GM04504 (cell line): ENCODE data around the gene ANKRD2.
"Not testable (repeated sequence)": the region's sequence is repeated elsewhere in the genome, so short reads cannot be mapped to it uniquely, and the experiment has no call there.

Experiments
- DNase-seq: peaks from one replicate; pipeline ENCODE4 v3.0.0-alpha.2; 2012; ENCODE audit warnings: low read depth

Gene ANKRD2

DNA sequence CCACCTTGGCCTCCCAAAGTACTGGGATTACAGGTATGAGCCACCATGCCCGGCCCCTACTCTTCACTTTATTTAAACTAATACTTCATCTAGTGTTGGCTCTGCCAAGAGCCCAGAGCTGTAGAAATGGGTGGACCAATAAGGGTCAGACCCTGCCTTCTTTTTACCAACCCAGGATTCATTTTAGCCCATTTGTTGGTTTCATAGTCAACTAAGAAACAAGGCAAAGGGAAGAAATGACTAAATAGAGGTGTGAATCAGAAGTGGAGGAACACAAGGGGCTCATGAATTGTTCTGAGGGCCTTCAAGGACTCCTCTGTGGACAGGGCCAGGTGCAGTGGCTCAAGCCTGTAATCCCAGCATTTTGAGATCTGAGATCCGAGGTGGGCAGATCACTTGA lies 1.1 kb downstream of the ANKRD2 start:
- DNase-seq, result no peak

DNA sequence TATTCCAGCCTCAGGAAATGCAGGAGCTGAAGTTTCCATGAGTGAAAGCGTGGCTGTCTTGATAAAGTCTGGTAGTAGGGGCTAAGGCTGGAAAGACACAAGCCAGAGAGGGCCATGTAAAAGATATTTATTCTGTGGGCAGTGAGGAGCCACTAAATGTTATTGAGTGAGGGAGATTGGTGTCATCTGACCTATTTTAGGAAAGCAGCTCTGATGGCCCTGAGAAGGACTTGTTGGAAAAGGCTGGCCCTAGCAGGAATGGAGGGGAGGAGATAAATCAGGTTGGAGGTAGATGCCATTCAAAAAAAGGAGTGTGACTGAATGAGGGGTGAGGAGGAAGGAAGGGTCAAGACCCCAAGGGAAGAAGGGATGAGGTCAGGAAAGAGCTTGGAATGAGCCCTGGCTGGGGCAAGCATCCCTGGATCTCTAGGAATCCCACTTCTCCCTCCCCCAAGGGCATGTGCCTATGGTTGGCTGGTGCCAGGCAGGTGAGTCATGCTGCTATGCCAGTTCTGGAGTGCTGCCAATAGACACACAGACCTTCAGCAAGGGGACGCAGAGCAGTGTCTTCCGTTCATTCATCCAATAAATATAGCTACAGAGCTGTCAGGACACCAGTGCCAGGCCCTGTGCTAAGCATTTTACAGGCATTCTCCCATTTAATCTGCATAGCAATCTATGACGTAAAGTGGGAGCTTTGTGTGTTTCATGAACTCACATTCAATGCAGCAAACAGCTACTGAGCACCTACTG lies 2.0 kb downstream of the ANKRD2 start:
- DNase-seq, result peak; percentile 28

DNA sequence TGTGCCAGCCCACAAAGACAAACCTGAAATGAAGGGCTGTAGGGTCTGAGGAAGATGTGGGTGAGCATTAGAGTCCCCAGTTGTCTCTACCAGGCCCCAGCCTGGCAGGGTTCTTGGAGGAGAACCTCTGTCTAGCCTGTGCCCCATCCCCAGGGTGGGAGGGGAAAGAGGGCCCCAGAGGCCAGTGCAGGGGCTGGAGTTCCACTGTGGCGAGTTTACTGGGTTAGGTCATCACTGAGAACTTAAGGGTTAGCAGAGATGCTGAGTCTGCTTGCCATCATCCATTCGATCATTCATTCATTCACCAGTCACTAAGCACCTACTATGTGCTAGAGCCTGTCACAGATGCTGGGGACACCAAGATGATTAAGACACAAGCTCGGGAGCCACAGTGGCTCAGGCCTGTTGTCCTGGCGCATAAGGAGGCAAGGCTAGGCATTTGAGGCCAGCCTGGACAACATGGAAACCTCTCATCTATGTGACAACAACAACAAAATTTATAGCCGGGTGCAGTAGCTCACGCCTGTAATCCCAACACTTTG lies 2.6 kb downstream of the ANKRD2 start:
- DNase-seq, result no peak

DNA sequence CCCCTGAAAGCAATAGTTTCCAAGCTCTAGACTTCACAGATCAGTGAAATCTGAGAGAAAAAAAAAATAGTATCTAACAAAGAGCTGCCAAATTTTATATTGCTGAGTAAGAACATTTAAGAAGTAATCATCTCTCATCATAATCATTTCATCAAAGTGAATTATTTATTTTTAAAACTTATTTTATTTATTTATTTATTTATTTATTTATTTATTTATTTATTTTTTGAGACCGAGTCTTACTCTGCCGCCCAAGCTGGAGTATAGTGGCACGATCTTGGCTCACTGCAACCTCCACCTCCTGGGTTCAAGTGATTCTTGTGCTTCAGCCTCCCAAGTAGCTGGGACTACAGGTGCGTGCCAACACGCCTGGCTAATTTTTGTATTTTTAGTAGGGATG lies 3.9 kb downstream of the ANKRD2 start:
- not testable (repeated sequence) for DNase-seq

DNA sequence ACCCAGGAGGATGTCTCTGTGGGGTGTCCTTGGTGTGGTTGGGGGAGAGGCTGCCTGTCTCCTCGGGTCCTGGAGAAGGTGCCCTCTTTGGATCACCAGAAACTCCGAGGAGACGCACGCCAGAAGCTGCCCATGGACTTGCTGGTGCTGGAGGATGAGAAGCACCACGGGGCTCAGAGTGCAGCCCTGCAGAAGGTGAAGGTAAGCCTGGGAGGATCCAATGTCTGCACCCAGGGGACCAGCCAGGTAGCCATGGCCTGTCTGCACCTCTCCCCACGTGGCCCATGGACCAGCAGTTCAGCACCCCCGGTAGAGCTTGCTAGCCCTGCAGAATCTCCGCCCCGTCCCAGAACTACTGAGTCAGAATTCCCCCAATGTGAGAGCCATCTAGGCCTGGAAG lies 5.1 kb downstream of the ANKRD2 start:
- no peak for DNase-seq

DNA sequence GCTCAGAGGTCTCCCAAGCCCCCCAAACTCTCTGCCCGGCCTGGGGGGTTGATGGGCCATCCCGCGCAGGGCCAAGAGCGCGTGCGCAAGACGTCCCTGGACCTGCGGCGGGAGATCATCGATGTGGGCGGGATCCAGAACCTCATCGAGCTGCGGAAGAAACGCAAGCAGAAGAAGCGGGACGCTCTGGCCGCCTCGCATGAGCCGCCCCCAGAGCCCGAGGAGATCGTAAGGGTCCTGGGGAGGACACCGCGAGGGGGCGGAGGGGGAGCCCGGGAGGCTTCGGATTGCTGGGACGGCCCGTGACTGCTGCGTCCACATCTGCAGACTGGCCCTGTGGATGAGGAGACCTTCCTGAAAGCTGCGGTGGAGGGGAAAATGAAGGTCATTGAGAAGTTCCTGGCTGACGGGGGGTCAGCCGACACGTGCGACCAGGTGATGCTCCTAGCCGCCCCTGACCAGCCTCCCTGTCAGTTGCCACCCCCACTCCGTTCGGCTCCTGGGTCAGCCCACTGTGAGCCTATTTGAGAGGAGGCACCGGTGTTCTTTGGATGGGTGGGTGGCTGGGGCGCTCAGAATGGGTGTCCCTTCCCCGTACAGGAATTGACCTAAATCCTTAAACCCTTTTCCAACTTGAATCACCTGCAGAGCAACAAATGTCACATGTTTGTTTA lies 5.7 kb downstream of the ANKRD2 start:
- DNase-seq, result no peak

DNA sequence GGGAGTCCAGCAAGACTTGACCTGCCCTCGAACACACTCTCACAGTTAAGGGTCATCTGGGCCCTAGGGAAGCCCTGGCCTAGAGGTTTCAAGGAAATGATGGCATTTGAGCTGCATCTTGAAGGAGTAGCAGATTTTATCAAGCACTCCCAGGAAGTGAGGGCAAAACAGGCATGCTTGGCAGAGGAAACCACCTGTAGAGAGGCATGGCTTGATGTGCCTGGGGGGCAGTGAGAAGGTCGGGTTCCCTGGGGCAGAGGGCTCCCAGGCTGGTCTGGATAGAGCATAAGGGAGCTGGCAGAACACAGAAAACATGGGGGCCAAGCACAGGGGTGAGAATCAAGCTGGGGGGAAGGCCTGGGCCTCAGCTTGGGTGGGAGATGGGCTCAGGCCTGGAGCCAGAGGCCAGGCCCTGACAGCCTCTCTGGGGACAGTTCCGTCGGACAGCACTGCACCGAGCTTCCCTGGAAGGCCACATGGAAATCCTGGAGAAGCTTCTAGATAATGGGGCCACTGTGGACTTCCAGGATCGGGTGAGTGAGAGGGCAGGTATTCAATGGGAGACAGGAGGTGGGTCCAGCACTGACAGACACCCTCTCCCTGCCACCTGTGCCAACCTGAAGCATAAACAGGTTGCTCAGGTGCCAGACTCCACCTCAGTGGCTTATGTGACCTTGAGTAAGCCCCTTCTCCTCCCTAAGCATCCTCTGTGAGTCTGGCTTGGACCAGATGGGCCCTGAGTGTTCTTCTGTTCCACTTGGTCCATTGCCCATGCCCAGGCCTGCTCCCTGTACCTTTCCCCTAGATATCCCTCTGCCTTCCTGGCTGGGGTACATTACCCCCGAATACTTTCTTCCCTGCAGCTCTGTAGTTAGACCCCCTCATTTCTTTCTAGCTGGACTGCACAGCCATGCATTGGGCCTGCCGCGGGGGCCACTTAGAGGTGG lies 8.1 kb downstream of the ANKRD2 start:
- no peak for DNase-seq

DNA sequence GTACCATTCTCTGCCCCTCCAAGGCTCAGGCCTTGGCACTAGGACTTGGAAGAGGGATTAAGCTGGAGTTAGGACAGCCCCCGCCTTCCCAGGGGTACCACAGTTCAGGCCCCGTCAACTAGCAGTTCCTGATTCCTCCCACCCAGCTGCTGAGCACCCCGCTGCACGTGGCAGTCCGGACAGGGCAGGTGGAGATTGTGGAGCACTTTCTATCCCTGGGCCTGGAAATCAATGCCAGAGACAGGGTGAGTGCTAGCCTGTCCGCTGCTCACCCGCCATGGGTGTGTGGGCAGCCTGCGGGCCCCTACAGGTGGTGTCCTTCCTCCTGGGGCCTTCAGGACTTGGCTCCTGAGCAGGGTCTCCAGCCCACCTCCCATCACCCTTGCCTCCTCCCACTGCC lies 9.6 kb downstream of the ANKRD2 start:
- no peak for DNase-seq

DNA sequence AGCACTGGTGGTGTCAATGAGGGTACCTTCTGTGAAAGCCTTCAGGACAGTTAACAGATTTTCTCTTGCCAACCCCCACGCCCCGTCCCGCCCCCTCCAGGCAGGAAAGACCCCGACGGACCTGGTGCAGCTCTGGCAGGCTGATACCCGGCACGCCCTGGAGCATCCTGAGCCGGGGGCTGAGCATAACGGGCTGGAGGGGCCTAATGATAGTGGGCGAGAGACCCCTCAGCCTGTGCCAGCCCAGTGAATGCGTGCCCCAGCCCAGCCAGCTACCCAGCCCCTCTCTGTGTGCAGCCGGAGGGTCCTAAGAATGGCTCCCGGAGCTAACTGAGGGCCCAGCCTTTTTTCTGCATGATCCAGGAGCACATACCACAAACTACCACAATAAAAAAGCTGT lies 10.9 kb downstream of the ANKRD2 start:
- DNase-seq, result no peak

DNA sequence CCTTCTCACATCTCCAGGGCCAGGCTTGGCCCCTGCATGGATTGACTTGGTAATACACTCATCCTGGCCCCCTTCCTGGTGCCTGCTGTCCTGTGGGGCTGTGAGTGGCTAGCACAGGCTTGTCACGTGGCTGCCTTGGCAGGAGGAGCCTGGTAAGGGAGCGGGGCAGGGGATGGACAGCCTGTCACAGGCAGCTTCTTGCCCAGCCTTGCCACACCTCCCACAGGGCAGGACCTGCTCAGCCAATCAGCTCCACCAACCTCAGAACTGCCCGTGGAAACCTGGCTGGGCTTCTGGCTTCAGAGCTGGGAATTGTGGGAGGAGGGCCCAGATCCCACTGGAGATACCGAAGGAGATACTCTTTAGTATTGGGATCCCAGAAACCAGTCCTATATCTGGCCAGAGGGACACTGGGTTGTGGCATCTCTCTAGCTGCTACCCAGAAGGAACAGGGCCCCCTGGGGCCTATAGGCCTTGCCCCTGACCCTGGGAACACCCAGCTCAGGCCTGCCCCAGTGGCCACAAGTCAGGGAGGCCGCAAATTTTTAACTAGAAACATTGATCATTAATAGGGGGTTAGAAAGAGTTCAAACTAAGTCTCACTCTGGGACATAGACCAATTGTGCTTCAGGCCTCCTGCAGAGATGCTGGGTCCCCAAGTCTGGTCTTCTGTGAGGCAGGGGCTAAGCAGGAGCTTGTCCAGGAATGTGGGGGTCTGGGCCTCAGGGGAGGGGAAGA lies 11.7 kb downstream of the ANKRD2 start, which contains the start of gene HOGA1:
TSS of gene HOGA1 (plus strand) at position 330 of the 738 bp plus-strand sequence. CDS start at position 645, 315 bp downstream.
- peak; percentile 14 for DNase-seq

DNA sequence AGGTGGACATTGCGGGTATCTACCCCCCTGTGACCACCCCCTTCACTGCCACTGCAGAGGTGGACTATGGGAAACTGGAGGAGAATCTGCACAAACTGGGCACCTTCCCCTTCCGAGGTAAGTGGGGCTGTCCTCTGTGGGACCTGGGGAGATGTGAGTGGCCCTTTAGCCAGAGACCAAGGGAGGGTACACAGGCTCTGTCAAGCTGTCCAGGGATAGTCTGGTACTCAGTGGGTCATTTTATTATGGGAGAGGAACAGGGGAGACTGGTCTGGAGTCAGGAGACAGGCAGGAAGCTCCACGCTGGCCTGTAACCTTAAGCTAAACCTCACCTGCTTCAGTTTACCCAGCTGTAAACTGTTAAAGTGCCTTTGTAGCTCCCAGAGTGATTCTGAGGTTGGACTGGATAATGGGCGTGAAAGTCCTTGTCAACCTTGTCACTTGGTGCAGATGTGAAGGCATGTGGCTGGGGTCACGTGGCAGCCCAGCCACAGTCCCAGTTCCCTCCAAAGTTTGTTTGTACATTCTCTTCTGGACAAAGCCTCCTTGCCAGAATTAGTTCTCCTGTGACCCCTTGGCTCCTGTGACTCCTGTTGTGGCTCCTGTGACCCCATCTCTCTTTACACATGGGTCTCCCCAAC lies 12.3 kb downstream of the ANKRD2 start:
- DNase-seq, result no peak

DNA sequence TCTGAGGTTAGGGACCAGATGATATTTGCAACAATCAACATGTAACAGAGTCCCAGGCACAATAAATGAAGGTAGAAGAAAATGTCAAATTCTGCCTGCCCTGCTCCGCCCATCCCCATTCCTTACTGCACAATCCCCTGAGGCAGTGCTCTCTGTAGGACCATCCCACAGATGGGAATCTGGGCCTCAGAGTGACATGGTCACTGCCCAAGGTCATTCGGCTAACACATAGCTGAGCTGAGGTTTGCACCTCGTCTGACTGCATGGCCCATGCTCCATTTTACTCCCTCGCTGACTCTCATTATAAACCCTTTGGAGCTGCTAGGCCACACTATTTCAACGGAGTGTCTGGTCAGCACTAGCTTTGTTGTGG lies 12.8 kb downstream of the ANKRD2 start:
- no peak for DNase-seq

DNA sequence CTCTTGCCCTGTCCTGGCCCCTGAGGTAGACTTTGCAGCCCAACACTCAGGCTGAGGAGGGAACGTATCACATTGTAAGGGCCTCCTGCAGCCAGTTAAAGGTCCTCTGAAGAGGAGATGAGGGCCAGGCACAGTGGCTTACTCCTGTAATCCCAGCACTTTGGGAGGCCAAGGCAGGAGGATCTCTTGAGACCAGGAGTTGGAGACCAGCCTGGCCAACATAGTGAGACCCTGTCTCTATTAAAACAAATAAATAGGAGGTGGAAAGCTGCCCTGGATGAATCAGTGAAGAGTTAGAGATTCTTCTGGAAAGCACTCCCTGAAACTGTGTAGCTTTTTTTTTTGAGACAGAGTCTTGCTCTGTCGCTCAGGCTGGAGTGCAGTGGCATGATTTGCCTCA lies 14.6 kb downstream of the ANKRD2 start:
- no peak for DNase-seq

DNA sequence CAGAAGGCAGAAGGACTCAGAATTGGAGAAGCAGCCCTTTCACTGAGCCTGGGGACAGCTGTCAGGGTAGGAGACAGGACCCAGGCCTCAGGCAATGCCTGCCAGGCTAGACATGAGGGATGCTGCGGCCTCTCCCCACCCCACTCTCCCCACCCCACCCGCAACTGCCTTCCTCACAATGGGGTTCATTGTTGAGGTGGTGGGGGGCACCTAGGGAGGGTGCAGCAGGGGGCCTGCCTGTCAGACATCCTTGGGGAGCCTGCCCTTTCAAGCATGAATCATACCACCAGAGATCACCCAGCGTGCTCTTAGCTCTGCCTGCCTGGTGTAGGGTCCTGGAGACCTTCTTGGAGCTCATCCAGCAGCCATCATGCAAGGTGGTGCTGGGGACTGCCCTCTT lies 16.9 kb downstream of the ANKRD2 start, which contains the start of gene C10orf62:
TSS of gene C10orf62 (plus strand) at position 243 of the 400 bp plus-strand sequence. CDS start 177 bp downstream, outside the sequence.
- DNase-seq, result no peak

DNA sequence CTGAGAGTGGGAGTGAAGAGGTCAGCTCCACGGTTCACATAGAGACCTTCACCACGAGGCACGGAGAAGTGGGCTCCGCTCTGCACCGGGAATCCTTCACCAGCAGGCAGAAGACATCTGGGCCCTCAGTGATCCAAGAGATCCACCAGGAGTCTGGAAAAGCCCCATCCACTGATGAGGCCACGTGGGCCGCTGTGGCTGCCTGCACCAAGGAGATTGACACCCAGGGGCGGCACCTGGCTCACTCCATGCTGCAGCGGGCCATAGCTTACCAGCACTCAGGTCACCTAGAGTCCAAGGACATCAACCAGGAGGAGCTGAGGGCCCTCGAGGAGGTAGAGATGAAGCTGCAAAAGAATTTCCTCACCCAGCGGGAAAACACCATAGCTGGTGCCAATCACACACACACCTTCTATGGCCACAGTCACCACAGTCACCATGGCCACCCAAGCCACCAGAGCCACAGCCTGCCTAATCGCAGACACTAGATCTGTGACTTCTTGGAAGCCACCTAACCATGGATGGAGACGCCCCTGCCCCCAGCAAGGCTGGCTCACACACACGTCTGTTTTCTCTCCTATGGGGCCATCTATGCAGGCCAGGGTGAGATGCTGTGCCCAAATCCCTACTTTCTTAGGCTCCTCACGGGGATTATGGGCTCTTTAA lies 17.6 kb downstream of the ANKRD2 start:
- DNase-seq, result no peak

DNA sequence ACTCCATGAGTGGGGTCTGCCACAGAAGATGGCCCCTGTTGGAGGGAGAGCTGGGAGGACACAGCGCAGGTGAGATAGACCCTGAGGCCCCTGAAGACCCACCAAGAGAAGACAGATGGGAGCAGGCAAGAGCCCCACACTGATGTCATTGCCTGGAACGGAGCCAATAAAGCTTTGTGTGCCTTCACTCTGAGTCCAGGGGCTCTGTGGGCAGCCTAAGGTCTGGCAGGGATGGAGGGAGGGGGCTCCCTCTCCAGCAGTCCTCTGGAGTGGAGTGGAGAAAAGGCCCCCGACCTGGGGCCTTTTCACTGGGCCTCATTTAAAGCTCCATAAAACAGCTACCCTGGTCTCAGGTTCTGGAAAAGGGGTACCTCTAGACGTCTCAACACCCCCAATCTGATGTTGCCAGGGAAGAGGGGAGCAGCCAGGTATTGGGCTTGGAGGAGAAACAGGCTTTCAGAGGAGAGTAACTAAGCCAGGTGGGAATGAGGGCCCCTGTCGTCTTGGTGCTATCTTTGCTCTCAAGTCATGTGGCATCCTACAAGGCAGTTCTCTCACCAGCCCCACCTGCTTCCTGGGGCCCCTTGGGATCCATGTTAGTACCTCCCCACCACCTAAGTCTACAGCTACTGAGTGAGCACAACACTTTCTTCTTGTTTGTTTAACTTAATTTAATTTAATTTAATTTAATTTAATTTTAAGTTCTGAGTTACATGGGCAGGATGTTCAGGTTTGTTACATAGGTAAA lies 18.3 kb downstream of the ANKRD2 start:
- DNase-seq, result no peak

DNA sequence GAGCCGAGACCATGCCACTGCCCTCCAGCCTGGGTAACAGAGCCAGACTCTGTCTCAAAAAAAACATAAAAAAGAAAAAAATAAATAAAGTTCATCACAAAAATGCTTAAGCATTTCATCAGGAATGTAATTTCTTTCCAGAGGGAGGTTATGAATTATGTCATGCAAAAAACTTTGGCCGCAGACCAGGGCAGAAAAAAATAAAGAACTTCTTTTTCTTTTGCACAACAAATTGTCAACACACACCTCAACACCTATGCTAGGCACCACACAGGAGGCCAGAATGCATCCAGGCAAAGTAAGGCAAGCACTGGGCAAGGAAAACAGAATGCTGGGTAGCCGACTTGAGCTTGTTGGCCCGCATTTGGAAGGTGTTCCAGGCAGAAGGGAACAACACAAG lies 20.8 kb downstream of the ANKRD2 start:
- no peak for DNase-seq

DNA sequence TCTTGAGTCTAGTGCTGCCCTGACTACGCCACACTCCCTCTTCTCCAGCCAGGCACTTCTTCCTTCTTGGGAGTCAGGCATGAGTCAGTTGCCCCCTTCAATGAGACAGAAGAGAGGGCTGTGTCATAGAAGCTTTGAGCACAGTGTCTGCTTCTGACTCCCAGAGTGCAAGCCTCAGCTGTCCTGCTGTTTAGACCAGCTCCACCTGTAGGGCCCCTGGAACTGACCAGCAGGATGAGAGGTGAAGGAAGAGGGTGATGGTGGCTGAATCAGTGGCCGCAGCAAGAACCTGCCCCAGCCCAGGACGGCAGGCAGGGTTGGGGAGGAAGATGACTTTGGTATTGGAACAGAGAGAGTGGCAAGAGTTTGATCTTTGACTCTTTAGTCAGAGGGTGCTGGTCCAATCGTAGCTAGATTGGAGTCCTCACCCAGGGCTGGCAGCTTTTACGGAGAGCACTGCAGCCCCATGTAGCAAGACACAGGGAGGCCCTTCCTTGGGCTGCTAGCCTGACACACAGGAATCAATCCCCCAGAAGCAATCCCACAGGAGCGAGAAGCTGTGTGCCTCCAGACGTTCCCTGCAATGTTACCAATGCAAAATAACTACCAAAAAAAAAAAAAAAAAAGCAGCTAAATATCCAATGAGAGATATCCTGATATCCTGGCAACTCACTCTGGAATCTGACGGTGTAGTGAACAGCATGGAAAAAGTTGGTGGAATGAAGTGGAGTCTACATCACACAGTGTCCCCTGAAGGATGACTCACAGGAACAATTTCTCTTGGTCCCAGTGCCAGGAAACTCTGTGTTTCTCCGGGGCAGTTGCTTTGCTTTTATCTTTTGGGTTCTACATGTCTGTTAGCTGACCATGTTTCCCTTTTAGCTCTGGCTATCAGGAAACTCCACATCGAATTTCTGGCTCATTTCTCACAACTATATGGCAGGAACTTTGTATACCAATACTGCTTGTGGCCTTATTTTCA lies 23.8 kb downstream of the ANKRD2 start:
- DNase-seq, result peak; percentile 49
